ENCODE data around the gene OR8G1.

Gene OR8G1

DNA sequence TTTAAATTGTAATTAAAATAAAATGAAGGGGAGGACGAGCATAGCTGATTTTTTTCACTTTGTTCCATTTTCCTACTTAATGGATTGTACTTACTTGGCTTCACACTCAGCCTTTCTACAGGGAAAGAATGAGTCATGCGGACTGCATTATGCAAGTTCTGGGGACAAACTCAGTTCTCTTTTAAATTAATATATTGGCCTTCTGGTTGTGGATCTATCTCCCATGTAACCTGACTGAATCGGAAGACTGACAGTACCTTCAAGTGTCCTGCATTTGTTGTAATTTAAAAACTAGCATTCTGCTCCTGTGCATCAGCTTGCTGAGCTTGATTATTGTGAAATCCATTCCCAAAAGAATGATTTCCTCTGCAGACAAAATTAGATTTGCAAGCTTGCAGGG is 60.7 kb downstream of the OR8G1 start:
- no peak for TF ChIP-seq TAF1 (IDR thresholded peaks at IDR 0.05; ENCODE audit: low read depth)
- no peak for TF ChIP-seq CREB1 (IDR thresholded peaks at IDR 0.05; ENCODE audit: low read depth)
- TF ChIP-seq, protein P1, sequence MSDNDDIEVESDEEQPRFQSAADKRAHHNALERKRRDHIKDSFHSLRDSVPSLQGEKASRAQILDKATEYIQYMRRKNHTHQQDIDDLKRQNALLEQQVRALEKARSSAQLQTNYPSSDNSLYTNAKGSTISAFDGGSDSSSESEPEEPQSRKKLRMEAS (IDR thresholded peaks at IDR 0.05): no peak
- TF ChIP-seq, protein P2, sequence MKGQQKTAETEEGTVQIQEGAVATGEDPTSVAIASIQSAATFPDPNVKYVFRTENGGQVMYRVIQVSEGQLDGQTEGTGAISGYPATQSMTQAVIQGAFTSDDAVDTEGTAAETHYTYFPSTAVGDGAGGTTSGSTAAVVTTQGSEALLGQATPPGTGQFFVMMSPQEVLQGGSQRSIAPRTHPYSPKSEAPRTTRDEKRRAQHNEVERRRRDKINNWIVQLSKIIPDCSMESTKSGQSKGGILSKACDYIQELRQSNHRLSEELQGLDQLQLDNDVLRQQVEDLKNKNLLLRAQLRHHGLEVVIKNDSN (IDR thresholded peaks at IDR 0.05): no peak
- TF ChIP-seq EP300 (IDR thresholded peaks at IDR 0.05; ENCODE audit: borderline replicate concordance): no peak
- TF ChIP-seq CEBPB (IDR thresholded peaks at IDR 0.05): no peak
- no peak for TF ChIP-seq NFIC (IDR thresholded peaks at IDR 0.05)
- TF ChIP-seq ZBTB7A (IDR thresholded peaks at IDR 0.05; ENCODE audit: low read depth): no peak
- no peak for TF ChIP-seq TCF12 (IDR thresholded peaks at IDR 0.05; ENCODE audit: low read depth)
- TF ChIP-seq, protein P3, sequence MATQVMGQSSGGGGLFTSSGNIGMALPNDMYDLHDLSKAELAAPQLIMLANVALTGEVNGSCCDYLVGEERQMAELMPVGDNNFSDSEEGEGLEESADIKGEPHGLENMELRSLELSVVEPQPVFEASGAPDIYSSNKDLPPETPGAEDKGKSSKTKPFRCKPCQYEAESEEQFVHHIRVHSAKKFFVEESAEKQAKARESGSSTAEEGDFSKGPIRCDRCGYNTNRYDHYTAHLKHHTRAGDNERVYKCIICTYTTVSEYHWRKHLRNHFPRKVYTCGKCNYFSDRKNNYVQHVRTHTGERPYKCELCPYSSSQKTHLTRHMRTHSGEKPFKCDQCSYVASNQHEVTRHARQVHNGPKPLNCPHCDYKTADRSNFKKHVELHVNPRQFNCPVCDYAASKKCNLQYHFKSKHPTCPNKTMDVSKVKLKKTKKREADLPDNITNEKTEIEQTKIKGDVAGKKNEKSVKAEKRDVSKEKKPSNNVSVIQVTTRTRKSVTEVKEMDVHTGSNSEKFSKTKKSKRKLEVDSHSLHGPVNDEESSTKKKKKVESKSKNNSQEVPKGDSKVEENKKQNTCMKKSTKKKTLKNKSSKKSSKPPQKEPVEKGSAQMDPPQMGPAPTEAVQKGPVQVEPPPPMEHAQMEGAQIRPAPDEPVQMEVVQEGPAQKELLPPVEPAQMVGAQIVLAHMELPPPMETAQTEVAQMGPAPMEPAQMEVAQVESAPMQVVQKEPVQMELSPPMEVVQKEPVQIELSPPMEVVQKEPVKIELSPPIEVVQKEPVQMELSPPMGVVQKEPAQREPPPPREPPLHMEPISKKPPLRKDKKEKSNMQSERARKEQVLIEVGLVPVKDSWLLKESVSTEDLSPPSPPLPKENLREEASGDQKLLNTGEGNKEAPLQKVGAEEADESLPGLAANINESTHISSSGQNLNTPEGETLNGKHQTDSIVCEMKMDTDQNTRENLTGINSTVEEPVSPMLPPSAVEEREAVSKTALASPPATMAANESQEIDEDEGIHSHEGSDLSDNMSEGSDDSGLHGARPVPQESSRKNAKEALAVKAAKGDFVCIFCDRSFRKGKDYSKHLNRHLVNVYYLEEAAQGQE (IDR thresholded peaks at IDR 0.05; ENCODE audit: low read depth): no peak
- TF ChIP-seq FOXM1 (IDR thresholded peaks at IDR 0.05; ENCODE audit: borderline replicate concordance, low read depth): no peak
- TF ChIP-seq EGR1 (IDR thresholded peaks at IDR 0.05): no peak
- no peak for TF ChIP-seq RAD21 (IDR thresholded peaks at IDR 0.05; ENCODE audit: low read depth)
- no peak for TF ChIP-seq YY1 (IDR thresholded peaks at IDR 0.05; ENCODE audit: low read depth)

DNA sequence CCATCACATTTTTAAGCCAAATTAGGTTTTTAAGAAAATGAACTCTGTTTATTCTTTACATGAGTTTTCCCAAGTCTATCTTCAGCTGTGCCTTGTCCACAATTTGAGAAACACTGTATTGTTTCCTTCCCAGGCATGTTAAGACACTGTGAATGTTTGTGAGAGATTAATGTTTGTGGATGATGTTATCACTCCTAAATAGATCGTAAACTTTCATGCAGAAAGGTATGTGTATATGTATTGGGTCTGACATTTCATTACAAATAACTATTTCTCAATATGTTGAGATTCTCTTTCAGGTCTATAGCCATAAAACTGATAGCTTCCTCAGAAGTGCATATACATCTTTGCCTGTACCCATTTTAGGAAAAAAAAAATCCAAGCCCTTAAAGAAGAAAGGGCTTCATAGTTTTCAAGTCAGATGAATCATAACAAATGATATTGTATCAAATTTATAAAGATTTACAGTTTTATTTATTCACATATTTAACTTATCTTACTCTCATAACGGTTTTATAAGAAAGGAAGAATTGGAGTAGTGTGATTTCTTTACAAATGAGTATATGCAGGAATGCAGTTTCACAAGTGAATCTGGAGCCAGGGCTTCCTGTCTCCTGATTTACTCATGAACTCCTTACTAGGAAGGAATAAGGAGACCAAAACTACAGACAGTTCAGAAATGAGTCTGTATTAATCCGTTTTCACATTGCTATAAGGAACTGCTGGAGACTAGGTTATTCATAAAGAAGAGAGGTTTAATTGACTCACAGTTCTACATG is 61.6 kb downstream of the OR8G1 start:
- TF ChIP-seq CREB1 (IDR thresholded peaks at IDR 0.05; ENCODE audit: low read depth) (no peak), TEAD4 (IDR thresholded peaks at IDR 0.05) (no peak), TAF1 (IDR thresholded peaks at IDR 0.05; ENCODE audit: low read depth) (no peak), ZBTB7A (IDR thresholded peaks at IDR 0.05; ENCODE audit: low read depth) (no peak), NFIC (IDR thresholded peaks at IDR 0.05) (no peak), CEBPB (IDR thresholded peaks at IDR 0.05) (no peak), EP300 (IDR thresholded peaks at IDR 0.05; ENCODE audit: borderline replicate concordance) (no peak)
- TF ChIP-seq, protein P2 (IDR thresholded peaks at IDR 0.05): no peak

All from Ishikawa (cell line).